OCI-LY1 (cell line): ENCODE data around the gene CTCFL.

Experiments used
- H2AFZ ChIP-seq: fragments of 200-600 bp; sonication (generic), shearing (Covaris generic); 2 replicates; pipeline ENCODE4 v1.6.0; 2014; ENCODE audit warnings: antibody characterized with exemption, mild to moderate bottlenecking, low read length
- H3F3A ChIP-seq: fragments of 200-600 bp; sonication (generic), shearing (Covaris generic); 2 replicates; pipeline ENCODE4 v1.6.0; 2014; ENCODE audit warnings: mild to moderate bottlenecking, antibody characterized with exemption, low read length, moderate library complexity; ENCODE audit not compliant: insufficient read depth
- H3K27ac ChIP-seq: fragments of 200-600 bp; sonication (generic); 2 replicates; pipeline ENCODE4 v1.5.1; 2014; ENCODE audit warnings: low read length, mixed run types, mild to moderate bottlenecking, low read depth; ENCODE audit not compliant: poor library complexity, severe bottlenecking
- H3K27me3 ChIP-seq: fragments of 200-600 bp; sonication (generic); 2 replicates; pipeline ENCODE4 v1.6.0; 2014; ENCODE audit warnings: antibody characterized with exemption, mild to moderate bottlenecking, low read length, moderate library complexity; ENCODE audit not compliant: insufficient read depth
- H3K36me3 ChIP-seq: fragments of 200-600 bp; sonication (generic); 2 replicates; pipeline ENCODE4 v1.6.1; 2014; ENCODE audit warnings: mild to moderate bottlenecking, antibody characterized with exemption, low read length, moderate library complexity, mixed read lengths; ENCODE audit not compliant: insufficient read depth
- H3K4me1 ChIP-seq: fragments of 200-600 bp; sonication (generic); 2 replicates; pipeline ENCODE4 v1.5.1; 2014; ENCODE audit warnings: mild to moderate bottlenecking, low read length, moderate library complexity; ENCODE audit not compliant: insufficient read depth, severe bottlenecking
- H3K4me2 ChIP-seq: fragments of 200-600 bp; sonication (generic), shearing (Covaris generic); 2 replicates; pipeline ENCODE4 v1.6.1; 2014; ENCODE audit warnings: low read length
- H3K4me3 ChIP-seq: fragments of 200-600 bp; sonication (generic); 2 replicates; pipeline ENCODE4 v1.5.1; 2014; ENCODE audit warnings: low read length, low read depth, mild to moderate bottlenecking, mixed read lengths; ENCODE audit not compliant: poor library complexity, severe bottlenecking
- H3K79me2 ChIP-seq: fragments of 200-600 bp; shearing (Covaris generic); 2 replicates; pipeline ENCODE4 v1.6.1; 2016; ENCODE audit warnings: mixed run types, low read length, mixed read lengths; ENCODE audit not compliant: insufficient read depth
- H3K9ac ChIP-seq: fragments of 200-600 bp; sonication (generic), shearing (Covaris generic); 2 replicates; pipeline ENCODE4 v1.6.1; 2014; ENCODE audit warnings: mild to moderate bottlenecking, low read length, mixed read lengths
- H3K9me2 ChIP-seq: fragments of 200-600 bp; sonication (generic), shearing (Covaris generic); 2 replicates; pipeline ENCODE4 v1.6.1; 2014; ENCODE audit warnings: low read depth, mild to moderate bottlenecking, low read length, mixed read lengths
- H3K9me3 ChIP-seq: fragments of 200-600 bp; shearing (Covaris generic); 2 replicates; pipeline ENCODE4 v1.6.1; 2014; ENCODE audit warnings: low read length, mixed read lengths
- H4K20me1 ChIP-seq: fragments of 200-600 bp; sonication (generic), shearing (Covaris generic); 2 replicates; pipeline ENCODE4 v1.6.0; 2016; ENCODE audit warnings: mild to moderate bottlenecking, low read length; ENCODE audit not compliant: insufficient read depth
- EZH2 ChIP-seq: fragments of 200-600 bp; sonication (generic), shearing (Covaris generic); IDR thresholded peaks from 2 replicates; pipeline ENCODE4 v1.8.0; 2017; ENCODE audit warnings: borderline replicate concordance, mixed run types, mild to moderate bottlenecking, antibody characterized with exemption, low read length, moderate library complexity, mixed read lengths
- TF ChIP-seq, protein P1 (sequence below): fragments of 200-600 bp; sonication (generic), shearing (Covaris generic); IDR thresholded peaks from 2 replicates; pipeline ENCODE4 v1.5.1; 2017; ENCODE audit warnings: mild to moderate bottlenecking, antibody characterized with exemption, low read length, moderate library complexity, mixed read lengths

Gene CTCFL

DNA sequence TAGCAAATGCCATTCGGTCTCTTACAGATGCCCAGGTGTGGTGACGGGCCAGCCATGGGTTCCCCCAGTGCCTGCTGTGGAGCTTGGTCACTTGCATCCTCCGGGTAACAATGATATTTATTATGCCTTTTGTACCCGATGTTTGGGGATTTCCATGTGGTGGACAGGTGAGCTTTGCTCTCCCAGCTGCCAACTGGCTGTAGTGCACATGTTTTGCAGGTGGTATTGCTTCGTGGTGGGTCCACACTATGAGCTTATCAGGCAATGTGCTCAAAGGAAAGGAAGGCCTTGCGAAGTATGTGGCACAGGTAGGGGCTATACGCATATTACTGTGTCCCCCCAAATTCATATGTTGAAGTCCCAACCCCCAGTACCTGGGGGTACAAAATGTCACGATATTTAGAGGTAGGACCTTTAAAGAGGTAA, 4.2 kb upstream of the CTCFL start:
- no peaks in the 10 kb centered on the region; the same call in 1 of the 2 replicates for H3K27me3 ChIP-seq
- no peak for TF ChIP-seq EZH2
- TF ChIP-seq, protein P1, sequence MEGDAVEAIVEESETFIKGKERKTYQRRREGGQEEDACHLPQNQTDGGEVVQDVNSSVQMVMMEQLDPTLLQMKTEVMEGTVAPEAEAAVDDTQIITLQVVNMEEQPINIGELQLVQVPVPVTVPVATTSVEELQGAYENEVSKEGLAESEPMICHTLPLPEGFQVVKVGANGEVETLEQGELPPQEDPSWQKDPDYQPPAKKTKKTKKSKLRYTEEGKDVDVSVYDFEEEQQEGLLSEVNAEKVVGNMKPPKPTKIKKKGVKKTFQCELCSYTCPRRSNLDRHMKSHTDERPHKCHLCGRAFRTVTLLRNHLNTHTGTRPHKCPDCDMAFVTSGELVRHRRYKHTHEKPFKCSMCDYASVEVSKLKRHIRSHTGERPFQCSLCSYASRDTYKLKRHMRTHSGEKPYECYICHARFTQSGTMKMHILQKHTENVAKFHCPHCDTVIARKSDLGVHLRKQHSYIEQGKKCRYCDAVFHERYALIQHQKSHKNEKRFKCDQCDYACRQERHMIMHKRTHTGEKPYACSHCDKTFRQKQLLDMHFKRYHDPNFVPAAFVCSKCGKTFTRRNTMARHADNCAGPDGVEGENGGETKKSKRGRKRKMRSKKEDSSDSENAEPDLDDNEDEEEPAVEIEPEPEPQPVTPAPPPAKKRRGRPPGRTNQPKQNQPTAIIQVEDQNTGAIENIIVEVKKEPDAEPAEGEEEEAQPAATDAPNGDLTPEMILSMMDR, result no peak
- H3K79me2 ChIP-seq, result no peaks in the 10 kb centered on the region

DNA sequence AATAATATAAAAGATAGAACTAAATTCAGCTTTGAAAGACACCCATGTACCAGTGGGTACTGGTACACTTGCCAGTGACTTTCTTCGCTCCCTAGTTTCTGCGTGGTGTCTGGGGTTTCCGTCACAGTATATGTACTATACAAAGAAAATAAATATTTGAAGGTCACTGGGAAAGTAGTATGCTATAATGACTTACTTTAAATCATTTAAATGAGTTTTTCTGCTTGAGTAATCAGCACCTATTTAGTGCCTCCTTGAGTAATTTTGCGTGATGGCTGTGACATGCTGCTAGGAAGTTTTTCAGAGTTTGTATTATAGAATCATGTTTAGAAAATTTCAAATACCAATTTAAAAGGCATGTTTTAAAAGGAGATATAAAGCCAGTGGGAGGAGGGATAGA, 3.2 kb upstream of the CTCFL start:
- H3K27ac ChIP-seq, result no peak overlapping the region
- no peaks in the 10 kb centered on the region for H3K79me2 ChIP-seq
- no peak for TF ChIP-seq EZH2
- TF ChIP-seq, protein P1, result no peak
- no peaks in the 10 kb centered on the region for H4K20me1 ChIP-seq
- H3K9me3 ChIP-seq, result no peaks in the 10 kb centered on the region
- H3K4me1 ChIP-seq, result no peaks in the 10 kb centered on the region
- H3K4me2 ChIP-seq, result no peak overlapping the region
- no peaks in the 10 kb centered on the region for H3K9me2 ChIP-seq
- H2AFZ ChIP-seq, result no peak overlapping the region
- H3K36me3 ChIP-seq, result no peaks in the 10 kb centered on the region
- no peak overlapping the region for H3K9ac ChIP-seq
- no peak overlapping the region for H3K4me3 ChIP-seq
- no peaks in the 10 kb centered on the region; the same call in 1 of the 2 replicates for H3K27me3 ChIP-seq
- H3F3A ChIP-seq, result no peaks in the 10 kb centered on the region

More for the DNA sequence above, 4.2 kb upstream of the CTCFL start:
- no peaks in the 10 kb centered on the region for H3K4me1 ChIP-seq
- no peaks in the 10 kb centered on the region for H3K9me2 ChIP-seq
- H3F3A ChIP-seq, result no peaks in the 10 kb centered on the region
- no peak overlapping the region for H3K4me2 ChIP-seq
- H4K20me1 ChIP-seq, result no peaks in the 10 kb centered on the region
- no peak overlapping the region for H3K9ac ChIP-seq
- H3K36me3 ChIP-seq, result no peaks in the 10 kb centered on the region
- H3K27ac ChIP-seq, result no peak overlapping the region
- no peak overlapping the region for H3K4me3 ChIP-seq
- no peaks in the 10 kb centered on the region for H3K9me3 ChIP-seq
- H2AFZ ChIP-seq, result no peak overlapping the region

DNA sequence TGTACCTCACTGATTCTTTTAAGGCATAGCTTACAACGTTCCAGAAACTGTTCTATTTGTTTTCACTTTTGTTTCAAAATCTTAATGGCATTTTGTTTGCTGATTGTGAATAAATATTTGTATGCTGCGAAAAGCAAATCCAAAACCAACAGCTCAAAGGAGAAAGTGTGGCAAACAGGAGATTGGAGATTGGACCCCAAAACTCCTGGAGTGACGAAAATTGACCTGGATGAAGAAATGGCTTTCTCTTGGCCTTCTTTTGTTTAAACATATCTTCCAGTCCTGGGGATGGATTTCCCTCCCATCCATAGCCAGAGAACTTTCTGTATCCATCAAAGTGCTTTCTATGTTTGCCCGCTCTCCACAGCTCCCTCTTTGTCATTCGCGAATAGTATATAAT, 2.8 kb upstream of the CTCFL start:
- Histone ChIP-seq H3K9me3 (no peaks in the 10 kb centered on the region), H3K27ac (no peak overlapping the region), H3K27me3 (no peaks in the 10 kb centered on the region), H3K4me2 (no peak overlapping the region), H3K9ac (no peak overlapping the region), H4K20me1 (no peaks in the 10 kb centered on the region), H3K79me2 (no peaks in the 10 kb centered on the region), H3K36me3 (no peaks in the 10 kb centered on the region), H3K9me2 (no peaks in the 10 kb centered on the region), H2AFZ (no peak overlapping the region), H3F3A (no peaks in the 10 kb centered on the region), H3K4me1 (no peaks in the 10 kb centered on the region), H3K4me3 (no peak overlapping the region)
- TF ChIP-seq, protein P1, result no peak
- no peak for TF ChIP-seq EZH2
